ENCODE measurements around the gene CCDC107.

The CCDC107 gene

DNA sequence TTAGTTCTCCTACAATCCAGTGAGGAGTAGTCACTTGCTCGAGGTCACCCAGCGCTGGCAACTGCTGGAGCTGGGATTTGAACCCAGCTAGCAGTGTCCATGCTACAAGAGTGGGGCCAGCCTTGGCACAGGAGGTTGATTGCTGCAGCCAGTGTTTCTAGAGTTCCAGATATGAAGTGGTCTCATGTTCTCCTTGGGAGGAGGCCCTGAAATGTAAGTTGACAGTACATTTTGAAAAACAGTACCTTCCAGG is 802 bp downstream of the CCDC107 start:
- DNase-seq = no peak

DNA sequence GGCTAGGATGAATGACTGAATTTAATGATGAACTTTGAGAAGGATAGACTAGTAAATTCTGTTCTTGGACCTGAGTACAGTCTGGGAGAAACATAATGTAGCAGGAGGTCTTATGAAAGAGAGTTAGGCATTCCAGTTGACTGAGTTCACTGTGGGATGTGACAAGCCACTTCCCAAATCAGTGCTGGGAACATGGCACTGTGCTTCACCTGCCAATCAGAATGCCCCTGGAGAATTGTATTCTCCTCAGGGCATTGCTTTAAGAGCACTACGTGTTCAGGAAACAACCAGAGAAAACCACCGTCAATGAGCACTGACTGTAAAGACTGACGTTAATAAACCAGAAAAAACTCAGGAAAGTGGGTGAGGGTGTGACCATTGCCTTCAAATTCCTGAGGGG is 1.2 kb downstream of the CCDC107 start:
- no peak for DNase-seq

DNA sequence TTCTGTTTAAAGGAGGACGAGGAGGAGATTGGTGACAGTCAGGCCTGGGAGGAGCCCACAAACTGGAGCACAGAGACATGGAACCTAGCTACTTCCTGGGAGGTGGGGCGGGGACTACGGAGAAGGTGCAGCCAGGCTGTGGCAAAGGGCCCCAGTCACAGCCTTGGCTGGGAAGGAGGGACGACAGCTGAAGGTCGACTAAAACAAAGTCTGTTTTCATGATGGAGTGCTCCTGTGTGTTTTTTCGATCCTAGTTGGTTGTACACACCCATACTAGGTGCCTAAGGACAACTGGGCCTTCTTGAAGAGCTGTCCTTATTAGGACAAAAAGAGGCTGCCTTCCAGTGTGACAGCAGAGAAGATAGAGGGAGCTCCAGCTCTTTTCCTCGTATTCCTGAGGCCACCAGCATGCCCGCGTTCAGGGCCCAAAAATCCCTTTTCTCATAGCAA is 2.9 kb downstream of the CCDC107 start:
- no peak for DNase-seq

- no peak for DNase-seq
These were observed 3.8 kb downstream of the CCDC107 start for GRCh38 chr9:35661756-35662350.

GRCh38 chr9:35662437-35662836 is 4.3 kb downstream of the CCDC107 start:
- DNase-seq = no peak

- peak; percentile 83 for DNase-seq
These were observed 6.7 kb downstream of the CCDC107 start, which contains the start of gene ARHGEF39 for GRCh38 chr9:35664531-35665470. Gene ARHGEF39 (minus strand): TSS chr9:35665195. CDS start chr9:35665169, 26 bp downstream.

DNA sequence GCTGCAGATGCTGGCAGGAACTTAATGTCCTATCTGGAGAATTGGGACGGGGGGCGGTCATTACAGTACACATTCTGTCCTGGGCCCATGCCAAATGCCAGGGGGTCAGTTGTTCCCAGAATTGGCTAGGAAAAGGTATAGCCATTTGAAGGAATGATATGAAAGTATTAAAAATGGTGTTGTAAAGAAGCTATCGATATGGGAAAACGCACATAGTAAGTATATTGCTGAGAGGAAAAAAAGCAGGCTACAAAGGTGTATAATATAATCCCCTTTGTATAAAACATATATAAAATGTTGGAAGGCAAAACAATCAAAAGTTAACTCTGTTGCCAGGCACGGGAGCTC is 7.4 kb downstream of the CCDC107 start:
- no peak for DNase-seq

DNA sequence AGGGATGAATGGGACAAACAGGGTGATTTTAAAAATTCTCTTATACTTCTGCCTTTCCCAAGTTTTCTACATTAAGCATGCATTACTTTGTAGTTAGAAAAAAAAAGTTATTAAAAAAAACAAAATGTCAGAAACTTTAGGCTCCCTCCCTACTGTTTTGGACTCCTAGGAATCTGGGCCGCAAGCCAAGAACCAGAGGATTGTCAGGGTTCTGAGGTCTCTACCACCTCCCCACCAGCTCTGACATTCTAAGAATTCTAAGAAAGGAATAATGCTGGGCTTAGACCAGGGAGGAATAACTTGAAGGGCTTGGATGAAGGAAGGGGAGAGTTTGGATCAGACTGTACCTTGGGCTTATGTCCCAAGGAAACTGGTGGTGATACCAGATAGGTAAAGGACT is 8.0 kb downstream of the CCDC107 start:
- DNase-seq = no peak

DNA sequence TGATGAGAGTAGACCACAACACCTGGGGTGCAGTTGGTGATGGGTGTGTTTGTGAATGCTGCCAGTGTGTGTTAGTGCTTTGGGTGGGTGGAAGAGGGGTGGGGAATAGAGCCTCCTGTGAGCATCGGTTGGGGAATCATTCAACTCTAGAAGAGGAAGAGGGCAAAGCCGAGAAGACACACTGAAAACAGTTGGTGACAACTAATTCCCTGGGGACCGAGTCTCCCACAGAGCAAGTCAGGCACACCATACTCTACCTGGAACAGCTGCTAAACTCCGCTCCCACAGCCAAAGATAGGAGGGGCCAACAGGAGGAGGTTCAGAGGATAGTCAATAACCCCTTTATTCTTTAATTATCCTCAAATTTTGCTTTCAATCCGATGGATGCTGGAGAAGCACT is 8.5 kb downstream of the CCDC107 start:
- no peak for DNase-seq

- DNase-seq = no peak
These were observed 9.8 kb downstream of the CCDC107 start for GRCh38 chr9:35667939-35668338.

DNA sequence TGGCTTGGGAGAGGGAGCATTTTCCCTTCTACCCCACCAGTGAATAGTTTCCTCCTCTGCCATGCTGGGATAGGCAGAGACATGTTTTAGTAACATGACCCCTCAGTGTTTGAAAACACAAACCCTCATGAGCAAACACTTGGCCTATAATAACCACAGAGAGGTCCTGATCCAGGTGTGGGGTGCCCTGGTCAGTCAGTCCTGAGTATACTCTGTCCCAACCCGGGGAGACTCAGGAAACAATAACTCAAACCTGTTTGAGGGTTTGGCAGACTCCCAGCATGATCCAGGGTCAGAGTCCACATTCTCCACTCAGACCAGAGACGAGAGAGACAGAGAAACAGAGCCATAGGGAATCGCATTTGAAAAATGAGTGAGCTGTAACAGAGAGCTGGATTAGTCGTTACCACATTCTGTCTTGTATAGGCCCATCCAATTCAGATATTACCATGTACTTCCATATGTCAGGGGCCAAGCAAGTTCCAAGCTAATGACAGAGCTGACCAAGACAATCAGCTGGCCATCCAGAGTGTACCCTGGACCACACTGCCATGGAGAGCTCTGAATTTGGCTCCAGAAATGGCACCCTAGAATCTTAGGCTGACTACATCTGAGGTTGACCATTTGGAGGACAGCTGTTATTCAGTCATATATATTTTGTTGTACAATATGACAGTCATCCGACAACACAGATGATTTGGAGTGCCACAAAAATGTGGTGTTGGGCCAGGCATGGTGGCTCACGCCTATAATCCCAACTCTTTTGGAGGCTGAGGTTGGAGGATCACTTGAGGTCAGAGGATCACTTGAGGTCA is 11.4 kb downstream of the CCDC107 start:
- DNase-seq = no peak

DNA sequence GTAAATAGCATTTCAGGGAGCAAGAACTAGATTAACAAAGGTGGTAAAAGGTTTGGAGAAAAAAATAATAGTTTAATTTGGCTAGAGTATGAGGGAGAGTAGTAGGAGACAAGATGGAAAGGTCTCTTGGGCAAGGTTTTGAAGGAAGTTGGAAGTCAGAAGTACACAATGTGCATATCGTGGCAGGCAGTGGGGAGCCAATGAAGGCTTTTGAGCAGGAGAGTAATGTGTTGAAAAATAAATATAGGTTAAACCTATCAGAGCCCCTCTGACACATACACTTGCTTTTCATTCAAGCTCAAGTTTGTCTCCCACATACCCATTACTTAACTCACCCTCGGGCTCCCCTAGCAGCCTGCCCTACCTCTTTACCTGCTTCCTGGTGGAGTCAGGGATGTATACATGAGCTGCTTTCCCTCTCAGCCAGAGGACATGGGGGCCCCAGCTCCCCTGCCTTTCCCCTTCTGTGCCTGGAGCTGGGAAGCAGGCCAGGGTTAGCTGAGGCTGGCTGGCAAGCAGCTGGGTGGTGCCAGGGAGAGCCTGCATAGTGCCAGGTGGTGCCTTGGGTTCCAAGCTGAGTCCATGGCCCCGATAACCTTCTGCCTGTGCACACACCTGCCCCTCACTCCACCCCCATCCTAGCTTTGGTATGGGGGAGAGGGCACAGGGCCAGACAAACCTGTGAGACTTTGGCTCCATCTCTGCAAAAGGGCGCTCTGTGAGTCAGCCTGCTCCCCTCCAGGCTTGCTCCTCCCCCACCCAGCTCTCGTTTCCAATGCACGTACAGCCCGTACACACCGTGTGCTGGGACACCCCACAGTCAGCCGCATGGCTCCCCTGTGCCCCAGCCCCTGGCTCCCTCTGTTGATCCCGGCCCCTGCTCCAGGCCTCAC is 15.3 kb downstream of the CCDC107 start, which contains the start of gene CA9:
Gene CA9, plus strand, starts transcription at position 797 of the 893 bp plus-strand sequence. Its CDS starts 32 bp downstream, at position 829.
- no peak for DNase-seq

DNA sequence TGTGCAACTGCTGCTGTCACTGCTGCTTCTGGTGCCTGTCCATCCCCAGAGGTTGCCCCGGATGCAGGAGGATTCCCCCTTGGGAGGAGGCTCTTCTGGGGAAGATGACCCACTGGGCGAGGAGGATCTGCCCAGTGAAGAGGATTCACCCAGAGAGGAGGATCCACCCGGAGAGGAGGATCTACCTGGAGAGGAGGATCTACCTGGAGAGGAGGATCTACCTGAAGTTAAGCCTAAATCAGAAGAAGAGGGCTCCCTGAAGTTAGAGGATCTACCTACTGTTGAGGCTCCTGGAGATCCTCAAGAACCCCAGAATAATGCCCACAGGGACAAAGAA is 15.9 kb downstream of the CCDC107 start:
- no peak for DNase-seq

GRCh38 chr9:35675204-35675603 is 17.1 kb downstream of the CCDC107 start:
- no peak for DNase-seq

DNA sequence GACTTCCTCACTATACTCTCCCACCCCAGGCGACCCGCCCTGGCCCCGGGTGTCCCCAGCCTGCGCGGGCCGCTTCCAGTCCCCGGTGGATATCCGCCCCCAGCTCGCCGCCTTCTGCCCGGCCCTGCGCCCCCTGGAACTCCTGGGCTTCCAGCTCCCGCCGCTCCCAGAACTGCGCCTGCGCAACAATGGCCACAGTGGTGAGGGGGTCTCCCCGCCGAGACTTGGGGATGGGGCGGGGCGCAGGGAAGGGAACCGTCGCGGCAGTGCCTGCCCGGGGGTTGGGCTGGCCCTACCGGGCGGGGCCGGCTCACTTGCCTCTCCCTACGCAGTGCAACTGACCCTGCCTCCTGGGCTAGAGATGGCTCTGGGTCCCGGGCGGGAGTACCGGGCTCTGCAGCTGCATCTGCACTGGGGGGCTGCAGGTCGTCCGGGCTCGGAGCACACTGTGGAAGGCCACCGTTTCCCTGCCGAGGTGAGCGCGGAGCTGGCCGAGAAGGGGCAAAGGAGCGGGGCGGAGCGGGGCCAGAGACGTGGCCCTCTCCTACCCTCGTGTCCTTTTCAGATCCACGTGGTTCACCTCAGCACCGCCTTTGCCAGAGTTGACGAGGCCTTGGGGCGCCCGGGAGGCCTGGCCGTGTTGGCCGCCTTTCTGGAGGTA is 17.8 kb downstream of the CCDC107 start:
- peak; percentile 76 for DNase-seq

GRCh38 chr9:35679091-35679490 is 21.0 kb downstream of the CCDC107 start:
- no peak for DNase-seq

GRCh38 chr9:35679766-35680330 is 21.8 kb downstream of the CCDC107 start:
- DNase-seq = no peak

DNA sequence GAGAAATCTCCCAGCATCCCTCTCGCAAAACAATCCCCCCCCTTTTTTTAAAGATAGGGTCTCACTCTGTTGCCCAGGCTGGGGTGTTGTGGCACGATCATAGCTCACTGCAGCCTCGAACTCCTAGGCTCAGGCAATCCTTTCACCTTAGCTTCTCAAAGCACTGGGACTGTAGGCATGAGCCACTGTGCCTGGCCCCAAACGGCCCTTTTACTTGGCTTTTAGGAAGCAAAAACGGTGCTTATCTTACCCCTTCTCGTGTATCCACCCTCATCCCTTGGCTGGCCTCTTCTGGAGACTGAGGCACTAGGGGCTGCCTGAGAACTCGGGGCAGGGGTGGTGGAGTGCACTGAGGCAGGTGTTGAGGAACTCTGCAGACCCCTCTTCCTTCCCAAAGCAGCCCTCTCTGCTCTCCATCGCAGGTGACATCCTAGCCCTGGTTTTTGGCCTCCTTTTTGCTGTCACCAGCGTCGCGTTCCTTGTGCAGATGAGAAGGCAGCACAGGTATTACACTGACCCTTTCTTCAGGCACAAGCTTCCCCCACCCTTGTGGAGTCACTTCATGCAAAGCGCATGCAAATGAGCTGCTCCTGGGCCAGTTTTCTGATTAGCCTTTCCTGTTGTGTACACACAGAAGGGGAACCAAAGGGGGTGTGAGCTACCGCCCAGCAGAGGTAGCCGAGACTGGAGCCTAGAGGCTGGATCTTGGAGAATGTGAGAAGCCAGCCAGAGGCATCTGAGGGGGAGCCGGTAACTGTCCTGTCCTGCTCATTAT is 22.4 kb downstream of the CCDC107 start:
- DNase-seq = no peak

DNA sequence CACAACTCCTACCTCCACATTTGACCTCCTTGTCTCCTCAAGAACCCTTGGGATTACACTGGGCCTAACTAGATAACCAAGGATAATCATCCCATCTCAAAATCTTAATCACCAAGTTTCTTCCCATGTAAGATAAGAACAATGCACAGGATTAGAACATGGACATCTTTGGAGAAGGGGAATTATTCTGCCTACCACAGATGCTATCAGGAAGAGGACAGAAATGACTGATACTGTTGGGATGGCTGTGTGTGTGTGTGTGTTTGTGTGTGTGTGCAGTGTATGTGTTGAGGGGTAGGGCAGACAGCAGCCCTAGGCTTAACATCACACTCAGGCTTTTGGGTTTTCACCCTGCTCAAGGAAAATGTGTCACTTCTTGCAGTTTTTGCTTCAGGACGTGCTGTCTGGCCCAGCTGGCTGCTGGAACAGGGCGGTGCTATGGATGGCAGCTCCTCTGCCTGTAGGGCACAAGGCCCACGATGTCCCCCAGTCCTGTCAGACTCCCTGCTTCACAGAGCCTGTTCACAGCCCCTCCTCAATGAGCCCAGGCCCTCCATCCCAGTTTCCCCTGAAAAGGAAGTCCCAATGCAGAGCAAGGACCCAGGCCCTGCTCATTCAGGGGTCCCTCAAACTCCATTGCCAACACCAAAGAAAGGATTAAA is 23.4 kb downstream of the CCDC107 start:
- DNase-seq = no peak

DNA sequence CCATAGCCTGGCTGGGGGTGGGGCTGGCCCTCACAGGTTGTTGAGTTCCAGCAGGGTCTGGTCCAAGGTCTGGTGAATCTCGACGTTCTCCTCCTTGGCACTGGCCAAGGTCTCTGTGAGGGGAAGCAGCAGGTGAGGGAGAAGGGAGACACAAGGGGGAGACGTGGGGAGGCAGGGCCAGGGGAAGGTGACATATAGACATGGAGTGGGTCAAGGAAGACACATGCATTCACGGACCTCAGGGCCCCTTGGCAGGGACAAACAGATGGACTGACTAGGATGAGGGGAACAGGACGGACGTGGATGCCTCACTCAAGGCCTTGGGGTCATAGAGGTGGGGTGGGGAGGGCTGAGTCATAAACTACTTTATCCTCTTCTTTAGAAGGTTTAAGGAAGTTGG is 24.0 kb downstream of the CCDC107 start:
- DNase-seq = no peak
